Astrocyte (in vitro differentiated cells and primary cell): Measurements from ENCODE around the gene CDK11A. TPM values are rescaled to one million over a fixed set of nuclear protein-coding genes. Genes with fewer than 3 reads are reported as not detected.
"Not testable (repeated sequence)": the region's sequence is repeated elsewhere in the genome, so short reads cannot be mapped to it uniquely, and the experiment has no call there.

Experiments
- DNase-seq: peaks from one replicate; pipeline ENCODE4 v3.0.0-alpha.2; 2010; ENCODE audit warnings: low read depth
- FAIRE-seq: peaks from 2 replicates; lab custom pipeline; 2011; peaks lifted over from hg19 to GRCh38; lab: Jason Lieb, UNC
- H2AFZ ChIP-seq: 2 replicates; pipeline ENCODE4 v1.6.0; 2012; ENCODE audit warnings: low read depth, low read length, inconsistent platforms
- H3K27ac ChIP-seq: 2 replicates; pipeline ENCODE4 v1.5.1; 2011; ENCODE audit warnings: low read depth, low read length, inconsistent platforms
- H3K27me3 ChIP-seq: 2 replicates; pipeline ENCODE4 v1.6.0; 2011; ENCODE audit warnings: low read length, inconsistent platforms; ENCODE audit not compliant: insufficient read depth
- H3K36me3 ChIP-seq: 2 replicates; pipeline ENCODE4 v1.5.1; 2011; ENCODE audit warnings: low read length, inconsistent platforms; ENCODE audit not compliant: insufficient read depth
- H3K4me1 ChIP-seq: 2 replicates; pipeline ENCODE4 v1.5.1; 2011; ENCODE audit warnings: low read length, inconsistent platforms; ENCODE audit not compliant: insufficient read depth
- H3K4me2 ChIP-seq: 2 replicates; pipeline ENCODE4 v1.6.0; 2012; ENCODE audit warnings: low read length, inconsistent platforms
- H3K4me3 ChIP-seq: 2 replicates; pipeline ENCODE4 v1.5.1; 2011; ENCODE audit warnings: low read depth, mild to moderate bottlenecking, low read length, inconsistent platforms; ENCODE audit not compliant: insufficient read depth
- H3K79me2 ChIP-seq: 2 replicates; pipeline ENCODE4 v1.6.0; 2012; ENCODE audit warnings: mild to moderate bottlenecking, low read length, inconsistent platforms; ENCODE audit not compliant: insufficient read depth
- H3K9ac ChIP-seq: 2 replicates; pipeline ENCODE4 v1.6.0; 2012; ENCODE audit warnings: mild to moderate bottlenecking, low read length, inconsistent platforms
- H3K9me3 ChIP-seq: 2 replicates; pipeline ENCODE4 v1.5.1; 2012; ENCODE audit warnings: low read depth, mild to moderate bottlenecking, low read length, inconsistent platforms; ENCODE audit not compliant: insufficient read depth
- H4K20me1 ChIP-seq: 2 replicates; pipeline ENCODE4 v1.6.0; 2012; ENCODE audit warnings: low read length, inconsistent platforms; ENCODE audit not compliant: insufficient read depth
- H3K27ac Mint-ChIP-seq: one replicate; pipeline ENCODE4 v1.8.0; 2021; ENCODE audit warnings: mild to moderate bottlenecking, mixed read lengths; ENCODE audit not compliant: unreplicated experiment
- H3K27me3 Mint-ChIP-seq: one replicate; pipeline ENCODE4 v1.8.0; 2021; ENCODE audit warnings: low read depth, mixed read lengths; ENCODE audit not compliant: unreplicated experiment
- H3K36me3 Mint-ChIP-seq: one replicate; pipeline ENCODE4 v1.8.0; 2021; ENCODE audit warnings: low read depth, mixed read lengths; ENCODE audit not compliant: unreplicated experiment
- H3K4me1 Mint-ChIP-seq: one replicate; pipeline ENCODE4 v1.8.0; 2021; ENCODE audit warnings: low read depth, mixed read lengths; ENCODE audit not compliant: unreplicated experiment
- H3K4me3 Mint-ChIP-seq: one replicate; pipeline ENCODE4 v1.8.0; 2021; ENCODE audit warnings: mild to moderate bottlenecking, moderate library complexity, mixed read lengths; ENCODE audit not compliant: unreplicated experiment
- H3K9me3 Mint-ChIP-seq: one replicate; pipeline ENCODE4 v1.8.0; 2021; ENCODE audit warnings: mild to moderate bottlenecking, mixed read lengths; ENCODE audit not compliant: unreplicated experiment
- total RNA-seq: library from RNA; stranded (reverse); gene quantifications from 2 replicates; pipeline ENCODE4 v1.2.1, GENCODE V29; 2021

The CDK11A gene
- total RNA-seq, 1 donor from 2014 or later, result 30.3 TPM

DNA sequence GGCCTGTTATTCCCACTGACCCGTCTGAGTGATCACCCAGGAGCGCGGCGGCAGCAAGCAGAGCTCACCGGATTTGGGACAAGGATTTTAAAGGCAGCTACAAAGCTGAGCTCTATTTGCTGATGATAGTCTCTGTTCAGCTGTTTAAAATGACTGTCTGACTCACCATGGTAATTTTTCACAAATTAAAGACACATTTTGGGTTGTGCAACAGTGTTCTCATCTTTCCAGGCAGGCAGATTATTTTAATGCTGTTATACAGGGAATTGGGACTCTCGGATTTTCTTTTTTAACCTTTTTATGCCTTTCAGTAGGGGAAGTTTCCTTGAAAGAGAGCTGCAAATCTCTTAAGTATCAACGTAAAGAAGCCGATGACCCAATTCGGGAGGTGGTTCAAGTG, 61.8 kb downstream of the CDK11A start:
- not testable (repeated sequence) for H3K27ac ChIP-seq, H3K27me3 ChIP-seq, H3K79me2 ChIP-seq, H3K4me3 ChIP-seq, H2AFZ ChIP-seq, H3K36me3 ChIP-seq, H3K27me3 Mint-ChIP-seq, H3K27ac Mint-ChIP-seq, H3K9ac ChIP-seq, H4K20me1 ChIP-seq, DNase-seq, H3K36me3 Mint-ChIP-seq, H3K9me3 Mint-ChIP-seq, H3K4me3 Mint-ChIP-seq, H3K9me3 ChIP-seq, H3K4me1 ChIP-seq, H3K4me1 Mint-ChIP-seq, H3K4me2 ChIP-seq
- FAIRE-seq, result peak; percentile 90

GRCh38 chr1:1658583-1659549, 65.3 kb downstream of the CDK11A start, which contains the start of gene CDK11B:
TSS of gene CDK11B (minus strand) at chr1:1659004. CDS start at chr1:1657485, 1,519 bp downstream.
- H3K9me3 ChIP-seq, H2AFZ ChIP-seq, H3K4me1 Mint-ChIP-seq, H3K36me3 Mint-ChIP-seq, H3K27me3 ChIP-seq, H3K4me1 ChIP-seq, H4K20me1 ChIP-seq, H3K9me3 Mint-ChIP-seq, H3K27me3 Mint-ChIP-seq: not testable (repeated sequence)
- peak within 1 kb of the TSS; percentile 91 for H3K4me3 Mint-ChIP-seq
- Histone ChIP-seq H3K4me2 (peak within 1 kb of the TSS; percentile 77), H3K79me2 (peaks cover 18% of the 10 kb centered on the region), H3K36me3 (peaks cover 13% of the 10 kb centered on the region), H3K27ac (peak within 1 kb of the TSS; percentile 61), H3K4me3 (peak within 1 kb of the TSS; percentile 61), H3K9ac (peak within 1 kb of the TSS; percentile 71)
- FAIRE-seq (peak; percentile 50), DNase-seq (peak; percentile 91)
- H3K27ac Mint-ChIP-seq, result peak within 1 kb of the TSS; percentile 98

Other genes with a start within 250 kb of the CDK11A start
- gene ATAD3A, start 212.2 kb downstream of the CDK11A start, total RNA-seq, result 51.1 and 54.9 TPM in 2 replicates
- 7.0 and 9.0 TPM in 2 replicates for gene TMEM240, start 183.7 kb downstream of the CDK11A start, total RNA-seq
- gene SSU72, start 149.5 kb downstream of the CDK11A start, total RNA-seq, result 143 and 145 TPM in 2 replicates
- 7.4 and 8.7 TPM in 2 replicates for gene FNDC10, start 124.2 kb downstream of the CDK11A start, total RNA-seq
- gene MIB2, start 108.9 kb downstream of the CDK11A start, total RNA-seq, result 73.6 and 80.1 TPM in 2 replicates
- gene MMP23B, start 92.2 kb downstream of the CDK11A start, total RNA-seq, result 40.1 and 40.7 TPM in 2 replicates
- 21.1 and 23.4 TPM in 2 replicates for gene CDK11B, start 65.4 kb downstream of the CDK11A start, total RNA-seq
- 45.1 and 47.7 TPM in 2 replicates for gene SLC35E2B, start 31.6 kb downstream of the CDK11A start, total RNA-seq
- gene NADK, start 54.1 kb upstream of the CDK11A start, total RNA-seq, result 83.7 and 87.6 TPM in 2 replicates
- gene GNB1, start 166.7 kb upstream of the CDK11A start, total RNA-seq, result 583 and 602 TPM in 2 replicates
- gene CALML6, start 190.9 kb upstream of the CDK11A start, total RNA-seq, result 0.91 and 1.4 TPM in 2 replicates
- gene TMEM52, start 194.9 kb upstream of the CDK11A start, total RNA-seq, result 0.84 and 1.4 TPM in 2 replicates